Measurements from ENCODE around the gene OPCML.

The OPCML gene

DNA sequence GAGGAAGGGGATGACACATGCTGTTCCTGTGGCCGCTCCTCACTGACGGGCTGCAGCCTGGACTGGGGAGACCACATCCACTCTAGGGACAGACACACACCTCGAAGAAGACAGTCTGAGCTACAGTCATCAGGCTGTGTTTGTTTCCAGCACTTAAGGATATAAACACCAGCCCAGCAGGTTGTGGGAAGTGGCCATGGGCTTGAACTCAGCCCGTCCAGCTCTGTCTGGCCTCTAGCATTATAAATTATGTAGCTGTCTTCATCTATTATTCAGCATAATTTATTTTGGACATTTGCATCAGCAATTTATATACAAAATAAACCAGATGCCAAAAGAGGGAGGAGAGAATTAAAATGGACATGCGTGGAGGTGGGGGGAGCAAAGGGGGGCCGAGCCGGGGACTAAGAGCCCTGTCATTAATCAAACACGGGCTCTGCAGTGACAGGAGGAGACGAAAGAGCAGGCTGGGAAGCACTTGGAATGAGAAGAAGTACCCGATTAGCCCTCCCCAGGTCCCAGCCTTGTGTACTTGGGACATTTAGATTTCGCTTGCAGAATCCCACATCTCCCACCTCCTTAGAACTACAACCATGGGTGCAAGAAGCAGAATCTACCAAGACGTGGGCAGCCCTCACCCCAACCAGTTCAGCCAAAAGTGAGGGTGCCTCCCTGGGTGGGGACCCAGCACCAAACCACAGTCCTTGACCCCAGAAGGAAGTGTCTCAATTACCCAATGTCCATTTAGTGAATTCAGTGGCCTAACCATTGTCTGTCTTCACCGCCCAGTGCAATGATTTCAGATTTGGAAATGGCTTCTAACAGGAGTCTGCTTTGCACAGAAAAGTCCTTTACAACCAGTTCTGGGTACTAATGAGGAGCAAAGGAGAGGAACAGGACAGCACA is 309.6 kb downstream of the OPCML start:
- no peak for DNase-seq

DNA sequence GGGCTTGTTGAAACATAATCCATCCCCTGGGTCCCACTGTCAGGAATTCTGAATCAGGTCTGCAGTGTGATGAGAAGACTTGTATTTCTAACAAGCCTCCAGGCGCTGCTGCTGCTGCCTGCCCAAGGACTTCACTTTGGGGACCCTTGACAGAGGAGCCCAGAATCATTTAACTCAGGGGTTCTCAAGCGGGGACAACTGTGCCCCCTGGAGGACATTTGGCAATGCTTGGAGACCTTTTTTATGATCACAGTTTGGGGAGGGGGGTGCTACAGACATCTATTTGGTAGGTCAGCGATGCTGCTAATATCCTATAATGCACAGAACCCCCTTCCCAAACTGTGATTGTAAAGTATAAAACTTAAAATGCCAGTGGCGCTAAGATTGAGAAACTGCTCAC is 312.8 kb downstream of the OPCML start:
- DNase-seq, result no peak

DNA sequence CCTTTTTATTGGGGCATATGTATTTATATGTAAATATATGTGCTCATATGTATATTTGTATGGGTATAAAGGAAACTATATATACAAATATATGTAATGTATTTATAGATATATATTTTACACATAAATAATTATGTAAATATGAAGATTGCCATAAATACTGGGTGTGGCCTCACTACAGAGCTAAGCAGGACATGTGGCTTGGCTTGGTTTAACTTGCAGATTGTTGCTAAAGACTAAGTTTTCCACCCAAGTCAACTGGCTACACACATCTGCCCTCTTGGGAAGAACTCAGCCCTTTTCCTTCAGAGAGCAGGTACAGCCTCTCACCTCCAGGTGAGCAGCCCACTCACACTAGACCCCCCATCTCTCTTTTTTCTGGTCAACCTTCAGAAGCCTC is 315.5 kb downstream of the OPCML start:
- DNase-seq, result no peak

DNA sequence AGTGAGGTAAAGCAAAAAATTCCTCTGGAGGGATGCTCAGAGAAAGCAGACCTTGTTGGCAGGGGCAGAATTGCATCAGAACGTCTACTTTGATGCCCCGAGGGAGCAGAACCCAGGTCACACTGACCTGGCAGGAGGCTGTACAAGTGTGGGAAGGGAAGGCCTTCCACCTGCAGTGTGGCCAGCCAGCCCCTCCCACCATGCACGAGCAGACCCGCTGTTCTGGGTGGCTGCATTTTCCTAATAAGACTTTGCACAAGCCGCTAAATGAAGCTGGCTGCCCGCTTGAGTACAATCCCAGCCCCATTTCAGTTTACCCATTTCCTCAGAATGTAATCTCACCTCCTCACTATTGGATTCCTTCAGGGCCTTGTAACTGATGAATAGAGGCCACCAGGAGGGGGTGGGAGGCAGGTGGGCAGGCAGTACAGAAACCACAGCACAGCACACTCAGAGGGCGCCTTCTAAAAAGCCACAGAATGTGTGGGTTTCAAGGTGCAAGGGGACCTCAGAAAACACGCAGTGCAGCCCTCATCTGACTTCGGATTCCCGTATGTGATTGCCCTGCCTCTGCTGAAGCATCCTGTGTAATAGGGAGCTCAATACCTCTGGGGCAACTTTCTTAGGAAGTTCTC is 316.6 kb downstream of the OPCML start:
- no peak for DNase-seq

DNA sequence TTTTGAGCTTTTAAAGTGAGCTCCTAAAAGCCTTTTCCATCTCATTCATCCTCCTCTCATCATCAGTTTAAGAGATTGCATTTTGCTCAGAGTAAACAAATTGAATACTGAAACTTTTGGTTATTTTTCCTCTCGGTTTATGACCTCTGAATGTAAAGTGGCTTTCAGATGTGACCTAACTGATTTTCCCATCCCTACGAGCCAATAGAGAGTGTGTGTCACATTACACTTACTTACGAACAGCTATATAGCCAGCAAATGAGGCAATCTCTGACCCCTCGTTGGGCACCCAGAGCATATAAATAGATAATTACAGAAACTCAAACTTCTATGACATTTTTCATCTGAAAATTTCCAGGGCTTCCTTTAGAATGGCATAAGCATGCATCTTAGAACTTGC is 317.7 kb downstream of the OPCML start:
- no peak for DNase-seq

DNA sequence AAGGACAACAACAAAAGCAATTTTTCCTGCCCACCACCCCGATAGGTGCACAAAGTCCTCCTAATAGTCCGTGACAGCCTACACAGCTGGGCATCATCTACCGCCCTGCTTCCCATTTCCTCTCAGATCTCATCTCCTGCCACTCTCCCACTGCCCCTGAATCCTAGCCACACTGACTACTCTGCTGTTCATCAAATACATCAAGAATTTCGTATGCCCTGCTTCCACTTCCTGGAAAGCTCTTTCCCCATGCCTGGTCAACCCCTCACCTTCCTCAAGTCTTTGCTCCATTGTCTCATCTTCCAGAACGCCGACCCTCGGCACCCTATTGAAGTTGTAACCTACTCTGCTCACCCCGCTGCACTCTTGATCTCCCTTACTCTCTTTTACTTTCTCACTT is 320.1 kb downstream of the OPCML start:
- no peak for DNase-seq

DNA sequence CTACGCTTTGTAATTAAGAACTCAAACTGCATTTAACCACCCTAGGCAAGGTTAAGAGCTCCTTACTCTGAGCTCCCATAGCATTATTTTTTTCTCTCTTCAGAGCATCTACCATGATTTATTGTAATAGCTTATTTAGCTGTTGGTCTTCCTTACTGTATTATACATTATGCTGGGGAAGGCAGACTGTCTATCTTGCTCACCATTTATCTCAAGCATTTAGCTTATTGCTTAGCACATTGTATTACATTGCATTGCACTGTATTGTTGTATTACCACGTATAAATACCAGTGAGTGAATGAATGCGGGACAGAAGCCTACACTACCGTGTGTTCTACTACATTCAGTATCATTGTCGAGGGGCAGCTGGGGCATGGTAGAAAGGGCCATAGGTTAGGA is 324.3 kb downstream of the OPCML start:
- no peak for DNase-seq

DNA sequence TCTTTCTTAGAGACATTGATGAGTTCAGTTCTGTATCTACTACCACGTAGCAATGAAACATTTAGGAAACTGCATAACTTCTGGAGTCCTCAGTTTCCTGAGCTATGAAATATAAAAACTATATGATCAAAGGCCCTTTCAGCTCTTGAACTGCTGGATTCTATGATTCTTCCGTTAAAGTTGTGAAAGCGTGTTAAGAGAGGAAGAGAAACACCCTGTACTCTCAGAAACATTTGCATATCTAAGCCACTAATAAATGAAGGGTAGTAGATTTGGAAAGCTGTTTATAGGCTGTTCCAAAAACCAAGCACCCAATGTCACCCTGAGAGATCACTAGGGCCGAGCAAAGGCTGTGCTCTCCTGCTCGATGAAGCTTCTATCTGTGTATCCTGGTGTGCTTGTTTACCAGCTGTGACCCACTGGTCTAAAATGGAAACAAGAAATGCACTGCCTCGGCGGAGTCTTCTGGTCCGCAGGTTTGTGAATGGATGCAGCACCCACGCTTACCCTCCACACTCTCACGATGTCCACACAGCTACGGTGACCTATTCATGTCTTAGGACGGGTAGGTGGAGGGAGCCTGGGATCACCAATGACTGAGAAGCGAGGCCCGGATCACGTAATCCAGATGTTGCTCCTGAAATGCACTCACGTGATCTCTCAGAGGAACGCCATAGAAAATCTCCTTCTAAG is 325.8 kb downstream of the OPCML start:
- DNase-seq, result no peak

DNA sequence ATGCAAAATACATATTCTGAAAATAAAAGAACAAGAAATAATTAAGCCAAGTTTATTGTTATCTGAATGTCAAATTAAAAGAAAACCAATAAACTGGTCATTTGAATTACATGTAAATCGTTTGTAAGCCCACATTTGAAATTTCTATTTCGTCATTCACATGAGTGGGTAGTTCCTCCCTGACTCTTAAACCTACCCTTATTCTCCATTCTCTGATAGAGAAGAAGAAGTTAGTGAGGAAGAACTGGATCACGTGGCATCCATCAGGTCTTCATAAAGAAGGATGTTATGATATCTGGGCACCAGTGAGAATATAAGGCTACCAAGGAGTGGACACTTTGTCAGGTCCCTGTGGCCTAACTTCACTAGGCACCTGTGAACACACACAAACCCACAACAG is 328.1 kb downstream of the OPCML start:
- no peak for DNase-seq

DNA sequence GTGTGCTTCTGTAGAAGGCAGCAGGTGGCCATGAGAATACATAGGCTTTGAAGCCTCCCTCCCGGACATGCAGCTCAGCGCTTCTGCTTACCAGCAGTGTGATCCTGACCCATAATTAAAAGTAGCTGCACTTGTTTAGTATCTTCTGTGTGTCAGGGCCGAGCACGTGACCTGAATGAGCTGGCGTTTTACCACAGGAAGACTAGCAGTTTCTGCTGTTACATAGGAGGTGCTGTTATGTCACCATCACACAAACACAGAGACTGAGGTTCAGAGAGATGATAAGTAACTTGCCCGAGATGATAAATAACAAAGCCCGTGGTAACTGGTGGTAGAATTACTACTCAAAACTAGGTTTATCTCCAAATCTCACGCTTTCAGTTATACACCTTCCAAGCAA is 329.5 kb downstream of the OPCML start:
- no peak for DNase-seq

DNA sequence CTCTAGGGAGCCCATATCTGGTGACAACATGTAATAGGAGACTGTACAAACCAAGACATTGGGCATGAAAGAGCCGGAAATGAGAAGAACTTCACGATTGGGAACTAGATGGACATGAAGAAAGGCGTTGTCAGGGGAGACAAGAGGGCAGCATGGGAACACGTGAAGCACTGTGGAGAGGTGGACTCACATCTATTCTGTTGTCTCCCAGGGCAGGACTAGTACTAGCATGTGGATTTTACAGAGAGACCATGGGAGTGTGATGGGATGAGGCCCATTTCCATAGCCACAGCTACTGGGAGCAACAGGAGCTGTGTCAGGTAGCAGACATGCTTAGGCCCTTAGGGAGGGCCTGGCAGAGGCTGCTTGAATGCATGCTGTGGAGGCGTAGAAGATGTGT is 333.9 kb downstream of the OPCML start:
- no peak for DNase-seq

DNA sequence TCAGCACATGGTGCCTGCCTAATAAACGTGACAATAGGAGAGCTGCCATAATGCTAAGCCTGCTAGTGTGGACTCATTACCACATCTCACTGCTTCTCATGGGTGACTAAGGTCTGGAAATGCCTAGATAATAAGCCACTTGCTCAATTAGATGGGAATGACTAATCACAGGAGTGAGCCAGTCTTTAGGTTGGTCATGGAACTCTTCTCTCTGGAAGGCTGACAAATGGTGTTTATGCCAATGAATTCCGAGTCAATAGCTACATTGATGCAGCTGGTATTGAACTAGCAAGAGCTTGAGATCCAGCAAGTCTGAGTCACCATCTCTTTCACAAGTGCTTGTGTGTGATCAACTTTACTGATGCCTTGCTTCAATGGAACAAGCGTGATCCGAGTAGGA is 334.9 kb downstream of the OPCML start:
- DNase-seq, result no peak

DNA sequence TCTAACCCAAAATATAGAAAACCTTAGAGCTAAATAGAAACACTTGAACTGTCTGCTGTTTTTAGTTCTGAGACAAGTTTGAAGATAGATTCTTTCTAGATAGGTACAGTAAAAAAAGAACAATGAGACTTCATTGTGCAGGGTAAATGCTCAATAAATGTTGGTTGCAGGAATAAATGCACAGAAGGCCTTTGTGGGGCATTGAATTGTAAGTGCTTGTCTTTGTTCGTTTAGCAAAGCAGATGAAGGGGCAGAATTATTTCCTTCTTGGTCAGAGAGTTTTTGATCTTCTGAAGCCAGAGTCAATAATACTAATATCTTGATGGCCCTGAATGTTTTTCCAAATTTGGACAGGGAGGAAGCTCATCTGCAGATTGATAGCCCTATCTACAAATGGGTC is 340.4 kb downstream of the OPCML start:
- no peak for DNase-seq

DNA sequence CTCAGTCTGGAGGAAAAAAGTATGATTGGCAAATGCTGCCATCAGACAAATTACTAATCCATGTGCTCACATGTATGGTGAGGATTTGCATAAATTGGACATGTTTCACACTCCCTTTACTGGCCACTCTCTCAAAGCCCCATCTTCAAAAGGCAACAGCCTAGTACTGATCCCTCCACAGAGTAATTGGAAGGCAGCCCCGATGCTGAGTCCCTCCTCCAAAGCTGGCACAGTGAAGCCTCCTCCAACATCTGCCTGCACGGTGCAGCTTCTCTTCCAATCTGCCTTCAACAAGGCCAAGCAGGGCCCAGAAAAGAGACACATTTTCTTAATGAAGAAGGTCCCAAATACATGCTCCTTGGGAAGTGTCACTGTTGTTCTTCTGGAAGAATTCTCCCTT is 350.6 kb downstream of the OPCML start:
- no peak for DNase-seq

DNA sequence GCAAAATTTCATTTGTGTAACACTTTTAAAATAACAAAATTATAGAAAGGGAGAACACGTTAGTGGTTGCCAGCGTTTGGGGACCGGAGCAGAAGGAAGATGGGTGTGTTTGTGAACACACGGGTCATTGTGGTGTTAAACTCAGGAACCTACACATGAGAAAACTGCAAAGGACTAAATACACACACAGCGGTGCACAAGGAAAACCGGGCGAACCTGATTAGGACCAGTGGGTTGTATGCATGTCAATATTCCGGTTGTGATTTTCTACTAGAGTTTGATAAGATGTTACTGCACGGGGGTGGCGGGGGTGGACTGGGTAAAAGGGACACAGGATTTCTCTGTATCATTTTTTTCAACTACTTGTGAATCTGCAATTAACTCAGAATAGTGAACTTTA is 351.2 kb downstream of the OPCML start:
- DNase-seq, result no peak

DNA sequence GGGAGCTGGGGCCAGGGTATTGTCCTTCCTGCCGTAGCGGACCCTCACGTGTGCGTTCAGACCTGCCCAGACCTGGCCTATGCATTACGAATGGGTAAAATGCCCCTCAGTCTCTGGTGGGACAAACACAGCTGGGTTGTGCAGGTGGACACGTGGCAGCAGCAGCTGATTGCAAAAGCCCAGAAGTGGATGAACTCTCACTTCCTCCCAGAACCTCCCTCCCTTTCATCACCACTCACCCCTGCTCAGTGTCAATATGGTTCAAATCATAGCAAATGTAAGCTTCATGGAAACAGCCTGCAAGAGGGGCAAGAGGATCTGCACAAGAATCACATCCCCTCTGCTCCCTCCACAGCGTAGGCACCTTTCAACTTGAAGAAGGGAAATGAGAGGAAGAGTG is 352.1 kb downstream of the OPCML start:
- no peak for DNase-seq

DNA sequence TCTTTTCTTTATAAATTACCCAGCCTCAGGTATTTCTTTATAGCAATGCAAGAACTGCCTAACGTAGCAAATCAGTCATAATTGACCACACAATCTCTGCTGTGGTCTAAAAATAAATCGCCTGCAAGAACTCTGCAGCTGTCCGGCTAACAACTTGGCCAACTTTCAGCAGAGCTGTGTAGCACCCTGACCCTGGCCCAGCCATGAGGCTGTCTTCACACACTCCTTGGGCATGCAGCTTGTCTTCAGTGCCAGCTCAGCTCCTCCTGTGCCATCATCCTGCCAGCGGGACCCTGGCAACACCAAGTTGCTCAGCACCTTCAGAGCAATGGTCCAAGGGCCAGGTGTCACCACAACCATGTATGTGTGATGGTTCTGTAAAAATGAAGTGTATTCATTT is 355.6 kb downstream of the OPCML start:
- DNase-seq, result no peak

DNA sequence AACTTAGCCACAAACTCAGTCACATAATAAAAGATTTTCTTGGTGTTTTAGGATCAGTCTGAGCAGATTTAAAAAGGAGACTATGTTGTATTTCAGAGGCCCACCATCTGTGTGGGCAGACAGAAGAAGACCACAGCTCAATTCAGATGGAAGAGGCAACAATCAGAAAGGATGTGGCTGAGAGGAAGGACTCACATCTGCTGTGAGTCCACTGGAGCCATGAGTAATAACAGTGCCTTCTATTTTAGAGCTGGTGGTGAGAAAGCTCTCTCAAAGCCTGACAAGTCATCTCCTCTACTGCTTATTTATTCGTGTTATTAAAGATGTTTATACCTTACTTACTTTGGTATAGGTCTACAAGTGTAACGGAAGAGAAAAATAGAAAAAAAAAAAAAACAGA is 357.2 kb downstream of the OPCML start:
- DNase-seq, result no peak

DNA sequence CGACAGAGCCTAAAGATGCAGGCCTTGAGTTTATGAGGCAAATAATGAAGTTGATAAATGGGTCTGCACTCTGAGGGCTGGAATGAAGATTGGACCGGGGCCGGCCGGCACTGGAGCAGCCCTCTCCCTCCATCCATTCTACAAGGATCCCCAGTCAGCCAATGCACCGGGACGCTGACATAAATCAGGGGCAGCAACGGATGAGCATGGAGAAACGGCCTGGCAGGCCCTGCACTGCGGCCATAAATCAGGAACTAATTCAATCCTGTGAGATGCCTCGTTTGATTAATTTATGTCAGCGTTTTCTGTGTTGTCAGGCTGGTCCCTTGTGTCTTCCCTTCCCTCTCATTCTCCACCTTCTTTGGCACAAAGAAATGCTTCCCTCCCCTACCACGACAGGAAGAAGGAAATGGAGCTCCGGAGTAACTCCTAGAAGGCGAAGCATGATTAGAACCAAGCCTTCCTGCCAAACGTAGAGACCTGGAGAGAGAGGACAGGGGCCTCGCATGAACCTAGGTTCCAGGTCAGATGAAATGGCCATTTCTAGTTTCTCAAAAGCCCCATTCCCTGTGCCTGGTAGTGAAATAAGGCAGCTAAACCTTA is 358.4 kb downstream of the OPCML start:
- DNase-seq, result no peak

DNA sequence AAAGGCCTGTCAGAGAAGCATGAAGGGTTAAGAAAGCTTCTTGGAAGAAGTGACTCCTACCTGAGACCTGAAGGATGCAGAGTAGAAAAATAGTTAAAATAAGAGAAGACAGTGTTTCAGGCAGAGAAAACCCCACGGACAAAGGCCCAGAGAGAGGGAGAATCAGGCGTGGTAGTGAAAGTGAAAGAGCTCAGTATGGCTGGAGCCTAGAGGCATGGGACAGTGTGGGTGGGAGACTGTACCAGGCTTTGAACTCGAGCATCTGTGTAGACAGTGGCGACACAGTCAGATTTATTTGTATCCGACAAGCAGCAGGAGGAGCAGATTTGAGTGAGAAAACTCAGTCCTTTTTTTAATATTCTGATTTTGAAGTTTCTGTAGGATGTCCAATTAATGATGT is 360.0 kb downstream of the OPCML start:
- no peak for DNase-seq

DNA sequence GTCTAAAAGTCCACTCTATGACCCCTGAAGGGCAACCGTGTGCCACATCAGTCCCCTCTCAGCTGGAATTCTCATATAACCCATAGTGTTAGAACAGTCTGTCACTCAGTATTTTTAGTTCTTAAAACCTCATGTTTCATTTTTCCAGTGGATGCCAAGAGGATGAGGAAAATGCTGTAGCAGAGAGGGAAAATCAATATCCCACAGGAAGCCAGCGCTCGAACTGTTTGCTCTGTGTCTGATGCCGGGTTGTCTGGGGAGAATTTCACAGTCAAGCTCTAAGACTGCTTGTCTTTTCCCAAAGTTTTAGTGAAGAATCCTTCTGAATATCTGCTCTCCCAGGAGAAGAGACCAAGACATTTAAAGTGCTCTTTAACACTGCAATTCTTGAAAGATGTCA is 360.9 kb downstream of the OPCML start:
- no peak for DNase-seq

DNA sequence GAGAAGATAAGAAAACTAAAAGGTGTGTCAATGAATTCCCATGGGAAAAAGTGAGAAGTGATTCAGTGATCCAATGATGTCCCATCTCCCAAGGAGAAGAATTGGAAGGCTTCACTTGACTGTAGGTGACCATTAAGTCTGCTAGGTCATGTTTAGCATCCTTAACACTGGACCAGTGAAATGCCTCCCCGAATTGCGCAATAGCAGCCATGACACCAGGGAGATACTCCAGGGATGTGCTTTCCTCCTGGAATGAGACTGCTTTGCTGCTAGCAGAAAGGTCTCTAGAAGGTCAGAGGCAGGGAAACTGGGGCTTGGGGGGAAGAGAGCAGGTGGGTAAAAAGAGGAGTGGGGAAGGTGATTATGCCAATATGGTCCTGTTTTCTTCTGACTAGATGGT is 364.3 kb downstream of the OPCML start:
- DNase-seq, result no peak

DNA sequence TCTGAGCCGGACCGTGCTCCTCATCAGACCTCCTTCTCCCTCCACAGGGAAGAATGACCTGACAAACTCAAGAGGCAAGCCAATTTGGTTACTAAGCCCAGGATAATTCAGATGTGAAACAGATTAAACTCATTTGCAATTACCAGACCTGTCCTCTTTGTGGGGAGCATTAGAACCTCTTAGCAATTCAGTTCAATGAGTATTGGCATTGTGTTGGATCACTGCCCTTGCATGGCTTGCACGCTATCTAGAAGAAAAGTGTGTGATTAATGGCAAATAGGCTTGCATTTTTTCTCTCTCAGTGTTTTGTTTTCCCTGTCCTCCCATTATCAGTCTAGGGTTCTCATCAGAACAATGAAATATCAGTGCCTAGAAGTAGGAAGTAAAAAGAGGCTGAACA is 365.6 kb downstream of the OPCML start:
- no peak for DNase-seq

DNA sequence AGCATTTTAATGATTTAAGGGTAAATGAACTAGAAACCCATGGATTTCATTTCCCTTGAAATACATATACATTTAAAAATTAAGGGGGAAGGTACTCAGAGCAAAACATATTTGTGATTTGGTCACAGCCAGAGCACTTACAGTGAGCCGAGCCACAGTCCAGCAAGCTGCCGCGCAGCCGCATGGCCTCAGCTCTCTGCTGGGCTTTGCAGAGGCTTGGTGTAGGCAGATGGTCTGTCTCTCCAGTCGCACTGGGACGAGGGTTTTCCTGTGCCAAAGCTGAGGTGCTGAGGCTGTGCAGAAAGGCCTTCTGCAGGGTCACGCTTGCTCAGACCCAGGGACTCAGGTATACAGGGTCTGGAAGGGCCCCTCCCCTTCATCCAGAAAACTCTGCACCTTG is 367.3 kb downstream of the OPCML start:
- no peak for DNase-seq
